GM10248 (cell line): Measurements from ENCODE around the gene PTPRH.

Experiments used
- CTCF ChIA-PET: fragments of 300-600 bp; sonication (Branson Sonifier 250); formaldehyde crosslinking; extraction: SDS; loops from one replicate; lab custom pipeline; 2021; ENCODE audit warnings: antibody characterized with exemption; lab: Yijun Ruan, JAX
- POLR2A ChIA-PET: fragments of 350-650 bp; sonication (Branson Sonifier 250); formaldehyde crosslinking; extraction: SDS; loops from one replicate; lab custom pipeline; 2020; ENCODE audit warnings: antibody characterized with exemption; lab: Yijun Ruan, JAX
- DNase-seq: peaks from one replicate; pipeline ENCODE4 v3.0.0; 2012; ENCODE audit errors: extremely low spot score
- CTCF ChIP-seq: IDR thresholded peaks from 2 replicates; pipeline ENCODE4 v1.5.1; 2012; ENCODE audit warnings: mild to moderate bottlenecking, low read depth; ENCODE audit errors: extremely low read depth, missing control alignments, control extremely low read depth

PTPRH gene

GRCh38 chr19:55133639-55134444, 75.5 kb downstream of the PTPRH start:
- POLR2A ChIA-PET = no interaction called here
- peak; percentile 39 for DNase-seq
- CTCF ChIA-PET = interaction anchor here (0.9 to 5.9 kb wide), 12 partner anchors 14 to 655 kb away, joined by 3 to 40 read pairs (median 3); partner anchors contain the start of gene PPP1R12C
- TF ChIP-seq CTCF = no peak

DNA sequence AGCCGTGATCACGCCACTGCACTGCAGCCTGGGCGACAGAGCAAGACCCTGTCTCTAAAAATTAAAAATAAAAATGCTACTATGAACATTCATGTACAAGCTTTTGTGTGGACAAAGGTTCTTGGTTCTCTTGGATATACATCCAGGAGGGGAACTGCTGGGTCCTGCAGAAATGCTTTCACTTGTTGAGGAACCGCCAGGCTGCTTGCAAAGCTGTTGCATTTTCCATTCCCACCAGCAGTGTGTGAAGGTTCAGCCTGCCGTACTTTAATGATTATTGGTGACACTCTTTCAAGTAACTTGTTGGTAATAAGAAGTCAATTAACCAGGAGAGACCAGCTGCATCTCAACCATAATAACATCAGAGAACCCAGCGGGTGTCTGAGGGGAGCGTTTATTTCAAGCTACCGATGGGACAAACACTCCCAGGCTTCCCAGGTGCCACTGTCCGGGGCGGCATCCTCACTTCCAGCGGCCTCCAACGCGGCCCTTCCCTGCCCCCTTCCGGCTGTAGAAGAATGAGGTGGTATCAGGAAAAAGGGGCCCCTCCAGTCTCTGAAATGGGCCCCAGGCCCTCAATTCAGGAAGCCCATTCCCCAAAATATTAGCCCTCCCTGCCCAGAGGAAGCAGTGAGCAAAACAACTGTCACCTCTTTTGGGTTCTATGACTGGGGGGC, 76.7 kb downstream of the PTPRH start:
- no peak for TF ChIP-seq CTCF
- DNase-seq = peak; percentile 35
- CTCF ChIA-PET = interaction anchor here (0.8 to 5.9 kb wide), 19 partner anchors 12 to 653 kb away, joined by 3 to 40 read pairs (median 3); partner anchors contain the start of gene PPP1R12C

DNA sequence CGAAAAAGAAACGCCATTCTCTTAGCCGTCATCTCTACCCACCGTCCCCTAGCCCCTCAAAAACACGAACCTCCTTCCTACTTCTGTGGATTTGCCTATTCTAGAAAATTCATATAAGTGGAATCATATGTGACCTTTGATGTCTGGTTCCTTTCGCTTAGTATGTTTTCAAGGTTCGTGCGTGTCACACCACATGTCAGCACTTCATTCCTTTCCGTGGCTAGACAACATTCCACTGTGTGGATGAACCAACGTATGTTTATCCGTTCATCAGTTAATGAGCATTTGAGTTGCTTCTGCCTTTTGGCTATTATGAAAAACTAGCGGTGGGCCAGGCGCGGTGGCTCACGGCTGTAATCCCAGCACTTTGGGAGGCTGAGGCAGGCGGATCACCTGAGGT, 77.9 kb downstream of the PTPRH start:
- TF ChIP-seq CTCF = no peak
- ChIA-PET POLR2A (no interaction called here), CTCF (interaction anchor here (1.1 to 5.9 kb wide), 4 partner anchors 10 to 373 kb away, joined by 3 to 40 read pairs (median 4); no protein-coding TSS in a partner anchor)
- DNase-seq = no peak

More for the DNA sequence above, 76.7 kb downstream of the PTPRH start:
- POLR2A ChIA-PET = interaction anchor here (0.6 kb wide), 1 partner anchor 254 kb away, joined by 6 read pairs; no protein-coding TSS in a partner anchor
